Trophoblast cell (in vitro differentiated cells and primary cell): Measurements from ENCODE around the gene METTL23.
"Not testable (repeated sequence)": the region's sequence is repeated elsewhere in the genome, so short reads cannot be mapped to it uniquely, and the experiment has no call there.

ENCODE experiments used
- DNase-seq, 2 donors: peaks; one replicate each; pipeline ENCODE4 v3.0.0-alpha.2; 2016
- H2AFZ ChIP-seq: 2 replicates; pipeline ENCODE4 v1.6.1; 2013; ENCODE audit warnings: low read length, moderate library complexity, mild to moderate bottlenecking; ENCODE audit not compliant: insufficient read depth, poor library complexity
- H2AK5ac ChIP-seq: 2 replicates; pipeline ENCODE4 v1.6.1; 2013; ENCODE audit warnings: mild to moderate bottlenecking, low read length
- H2BK120ac ChIP-seq: 2 replicates; pipeline ENCODE4 v1.6.1; 2013; ENCODE audit warnings: low read length, mild to moderate bottlenecking, moderate library complexity; ENCODE audit not compliant: insufficient read depth, poor library complexity
- H2BK12ac ChIP-seq: 2 replicates; pipeline ENCODE4 v1.6.1; 2013; ENCODE audit warnings: mild to moderate bottlenecking, low read length, moderate library complexity
- H2BK5ac ChIP-seq: 2 replicates; pipeline ENCODE4 v1.6.1; 2013; ENCODE audit warnings: low read length, low read depth, moderate library complexity, mild to moderate bottlenecking; ENCODE audit not compliant: poor library complexity
- H3K14ac ChIP-seq: 2 replicates; pipeline ENCODE4 v1.6.1; 2013; ENCODE audit warnings: mild to moderate bottlenecking, low read length
- H3K18ac ChIP-seq: 2 replicates; pipeline ENCODE4 v1.6.1; 2013; ENCODE audit warnings: mild to moderate bottlenecking, low read length
- H3K23ac ChIP-seq: 2 replicates; pipeline ENCODE4 v1.6.1; 2013; ENCODE audit warnings: low read length
- H3K27ac ChIP-seq: 2 replicates; pipeline ENCODE4 v1.5.1; 2013; ENCODE audit warnings: low read depth, mild to moderate bottlenecking, inconsistent platforms, low read length, moderate library complexity
- H3K27me3 ChIP-seq: 2 replicates; pipeline ENCODE4 v1.6.1; 2013; ENCODE audit warnings: inconsistent platforms, mild to moderate bottlenecking, low read length, moderate library complexity; ENCODE audit not compliant: insufficient read depth
- H3K36me3 ChIP-seq, 2 experiments: 1 replicate in 1 of 2; 2 replicates in 1 of 2; pipeline ENCODE4 v1.6.1; 2013; ENCODE audit warnings: low read length in 2 of 2, mild to moderate bottlenecking in 2 of 2, moderate library complexity in 1 of 2; ENCODE audit not compliant: insufficient read depth in 2 of 2, control insufficient read depth in 1 of 2
- H3K4ac ChIP-seq: 2 replicates; pipeline ENCODE4 v1.6.1; 2013; ENCODE audit warnings: low read depth, mild to moderate bottlenecking, low read length, moderate library complexity
- H3K4me1 ChIP-seq, 2 experiments: 1 replicate in 1 of 2; 2 replicates in 1 of 2; pipeline ENCODE4 v1.6.1; 2013; ENCODE audit warnings: low read length in 2 of 2, mild to moderate bottlenecking in 2 of 2, moderate library complexity in 1 of 2; ENCODE audit not compliant: insufficient read depth in 2 of 2, control insufficient read depth in 1 of 2
- H3K4me2 ChIP-seq: 2 replicates; pipeline ENCODE4 v1.6.1; 2013; ENCODE audit warnings: inconsistent platforms, mild to moderate bottlenecking, low read length, moderate library complexity
- H3K4me3 ChIP-seq: 2 replicates; pipeline ENCODE4 v1.5.1; 2013; ENCODE audit warnings: mild to moderate bottlenecking, low read depth, low read length, inconsistent platforms
- H3K79me1 ChIP-seq: one replicate; pipeline ENCODE4 v1.6.1; 2013; ENCODE audit warnings: low read length
- H3K79me2 ChIP-seq: 2 replicates; pipeline ENCODE4 v1.6.1; 2013; ENCODE audit warnings: low read length, mild to moderate bottlenecking; ENCODE audit not compliant: control insufficient read depth, insufficient read depth, poor library complexity
- H3K9ac ChIP-seq: 2 replicates; pipeline ENCODE4 v1.6.1; 2013; ENCODE audit warnings: mild to moderate bottlenecking, low read length
- H3K9me3 ChIP-seq: 2 replicates; pipeline ENCODE4 v1.6.1; 2013; ENCODE audit warnings: low read depth, mild to moderate bottlenecking, control low read depth, inconsistent platforms, low read length; ENCODE audit not compliant: insufficient read depth
- H4K12ac ChIP-seq: 2 replicates; pipeline ENCODE4 v1.6.1; 2013; ENCODE audit warnings: low read depth, mild to moderate bottlenecking, low read length, moderate library complexity
- H4K8ac ChIP-seq: 2 replicates; pipeline ENCODE4 v1.6.1; 2013; ENCODE audit warnings: low read depth, mild to moderate bottlenecking, low read length, moderate library complexity
- H4K91ac ChIP-seq: one replicate; pipeline ENCODE4 v1.6.1; 2013; ENCODE audit warnings: low read depth, mild to moderate bottlenecking, low read length, moderate library complexity
- WGBS: extraction: QIAGEN DNeasy Blood & Tissue Kit; methylation state at CpG from one replicate; pipeline ENCODE4 v1.1.7; 2013; ENCODE audit warnings: missing lambda C conversion rate; ENCODE audit not compliant: insufficient read length, insufficient coverage; ENCODE audit errors: extremely low coverage; 5-methylcytosine and 5-hydroxymethylcytosine counted together

The METTL23 gene

DNA sequence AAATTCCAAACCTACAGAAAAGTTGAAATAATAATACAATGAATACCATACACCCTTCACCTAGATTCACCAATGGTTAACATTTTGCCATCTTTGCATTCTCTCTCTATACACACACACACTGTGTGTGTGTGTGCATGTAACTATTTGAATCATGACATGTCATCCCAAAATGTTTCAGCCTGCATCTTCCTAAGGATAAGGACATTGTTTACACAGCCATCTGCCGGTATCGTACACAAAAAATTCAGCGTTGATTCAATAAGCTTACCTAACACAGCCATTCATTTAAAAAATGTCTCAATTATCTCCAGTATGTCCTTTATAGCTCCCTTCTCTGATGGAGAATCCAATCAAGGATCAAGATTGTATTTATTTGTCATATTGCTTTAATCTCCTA is 19.8 kb upstream of the METTL23 start:
- Histone ChIP-seq H2BK120ac (no peak overlapping the region), H3K4me1 (peaks cover 20 to 26% of the 10 kb centered on the region in 2 experiments), H3K36me3 (no peaks in the 10 kb centered on the region), H3K14ac (no peak overlapping the region), H3K79me1 (peaks cover 10% of the 10 kb centered on the region), H3K27me3 (no peaks in the 10 kb centered on the region), H2BK12ac (no peak overlapping the region), H2AK5ac (no peak overlapping the region), H3K4me3 (no peak overlapping the region), H3K9ac (no peak overlapping the region), H4K12ac (no peak overlapping the region), H3K23ac (no peak overlapping the region), H3K9me3 (no peaks in the 10 kb centered on the region), H3K79me2 (peaks cover 6% of the 10 kb centered on the region), H2BK5ac (no peak overlapping the region), H3K4ac (no peak overlapping the region), H3K18ac (no peak overlapping the region), H4K91ac (no peak overlapping the region), H4K8ac (no peak overlapping the region), H3K27ac (no peak overlapping the region), H2AFZ (no peak overlapping the region), H3K4me2 (no peak overlapping the region)
- WGBS = no CpG with 5 or more reads among the region's 3 CpGs
- peak; percentile 61 to 84 for DNase-seq

DNA sequence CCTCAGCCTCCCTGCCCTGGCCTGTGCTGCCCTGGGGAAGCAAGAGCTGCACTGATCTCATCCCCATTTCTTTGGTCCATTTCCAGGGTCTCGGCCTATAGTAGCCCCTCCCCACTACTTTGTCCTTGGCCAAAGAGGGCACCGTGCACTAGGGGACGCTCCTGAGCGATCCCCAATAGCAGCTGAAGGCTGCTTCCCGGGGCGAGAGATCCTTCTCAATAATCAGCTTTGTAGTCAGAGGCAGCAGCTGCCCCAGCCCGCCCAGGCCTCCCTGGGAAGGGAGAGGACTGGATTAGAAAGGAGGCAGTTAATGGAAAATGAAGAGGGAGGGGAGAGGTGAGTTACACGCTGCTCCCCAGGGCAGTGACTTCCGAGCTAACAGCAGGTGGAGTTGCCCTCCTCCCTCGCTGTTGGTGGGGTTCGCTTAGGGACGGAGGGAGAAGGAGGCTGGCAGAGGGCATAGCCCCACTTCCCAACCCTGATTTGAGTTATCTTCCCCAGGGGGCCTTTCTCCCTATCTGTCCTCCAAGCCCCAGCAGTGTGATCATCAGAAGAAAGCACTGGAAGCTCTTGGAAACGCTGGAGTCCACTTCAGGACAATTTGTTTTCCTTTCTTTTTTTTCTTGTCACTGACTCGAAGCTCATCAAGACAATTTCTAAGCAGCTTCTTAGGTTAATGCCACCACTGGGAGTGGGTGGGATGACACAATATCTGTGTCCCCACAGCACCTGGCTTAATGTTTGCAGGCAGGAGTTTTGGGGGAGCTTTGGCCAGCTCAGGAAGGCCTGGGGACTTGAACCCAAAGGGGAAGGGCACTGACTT is 18.4 kb upstream of the METTL23 start:
- Histone ChIP-seq H4K8ac (no peak overlapping the region), H3K14ac (no peak overlapping the region), H3K27me3 (no peaks in the 10 kb centered on the region), H3K79me1 (peaks cover 10% of the 10 kb centered on the region), H3K4me1 (peaks cover 20 to 26% of the 10 kb centered on the region in 2 experiments), H3K23ac (no peak overlapping the region), H3K4ac (no peak overlapping the region), H2BK120ac (no peak overlapping the region), H3K79me2 (peaks cover 6% of the 10 kb centered on the region), H3K9me3 (no peaks in the 10 kb centered on the region), H3K9ac (no peak overlapping the region), H2BK12ac (no peak overlapping the region), H3K36me3 (no peaks in the 10 kb centered on the region), H3K4me3 (no peak overlapping the region), H3K18ac (peak overlapping the region; percentile 38), H2AK5ac (no peak overlapping the region), H2AFZ (no peak overlapping the region), H4K91ac (no peak overlapping the region), H4K12ac (no peak overlapping the region), H3K27ac (no peak overlapping the region), H3K4me2 (peak overlapping the region; percentile 63), H2BK5ac (no peak overlapping the region)
- no peak for DNase-seq
- no CpG with 5 or more reads among the region's 14 CpGs for WGBS

DNA sequence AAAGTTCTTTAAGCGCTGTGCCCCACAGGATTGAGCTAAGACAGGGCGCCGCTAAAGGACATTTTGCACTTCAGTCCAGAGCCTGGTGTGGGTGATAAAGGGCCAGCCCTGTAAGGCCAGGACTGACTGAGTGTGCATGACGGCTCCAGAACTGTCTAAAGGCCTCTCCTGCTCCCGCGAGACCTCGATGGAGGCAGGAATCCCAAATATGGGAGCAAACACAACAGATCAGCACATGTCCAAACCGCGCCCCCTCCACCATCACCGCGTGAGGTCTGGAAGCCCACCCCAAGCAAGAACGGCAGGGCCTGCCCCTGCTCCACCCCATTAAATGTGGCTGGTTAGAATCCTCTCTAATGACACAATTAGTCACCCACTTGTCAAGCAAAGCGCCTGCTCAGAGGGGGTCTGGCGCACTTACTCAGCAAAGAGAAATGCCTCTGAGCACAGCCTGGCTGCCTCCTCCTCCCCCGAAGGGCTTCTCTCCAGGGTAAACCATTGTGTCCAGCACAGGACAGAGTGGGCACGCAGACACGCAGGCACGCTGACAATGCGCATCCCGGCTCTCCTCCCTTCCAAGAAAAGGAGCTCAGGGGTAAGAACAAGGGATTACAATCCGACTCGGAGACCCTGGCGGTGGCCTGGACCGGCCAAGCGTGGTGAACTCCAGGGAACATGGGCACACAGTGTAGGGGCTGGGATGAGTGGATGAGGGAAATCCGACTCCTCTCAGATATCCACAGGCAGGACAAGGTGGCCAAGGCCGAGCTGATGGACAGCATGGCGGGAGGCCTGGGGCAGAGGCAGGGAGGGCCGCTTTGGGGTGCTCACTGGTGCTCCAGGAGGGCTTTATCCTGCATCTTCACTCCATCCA is 17.3 kb upstream of the METTL23 start:
- H3K27ac ChIP-seq = peak overlapping the region; percentile 52
- no CpG with 5 or more reads among the region's 29 CpGs for WGBS
- H3K9me3 ChIP-seq = no peaks in the 10 kb centered on the region
- no peak overlapping the region for H3K23ac ChIP-seq
- H3K36me3 ChIP-seq = peaks cover 4% of the 10 kb centered on the region in 2 experiments
- H3K79me2 ChIP-seq = peaks cover 6% of the 10 kb centered on the region
- peak overlapping the region; percentile 59 for H3K9ac ChIP-seq
- H3K14ac ChIP-seq = peak overlapping the region; percentile 10
- peak overlapping the region; percentile 77 for H3K4me3 ChIP-seq
- peak overlapping the region; percentile 61 for H2BK120ac ChIP-seq
- peak overlapping the region; percentile 4 for H4K8ac ChIP-seq
- no peak overlapping the region for H2AK5ac ChIP-seq
- peak overlapping the region; percentile 17 for H4K91ac ChIP-seq
- peak overlapping the region; percentile 63 for H3K4me2 ChIP-seq
- H2BK5ac ChIP-seq = peak overlapping the region; percentile 52
- peak overlapping the region; percentile 5 for H3K4ac ChIP-seq
- peak overlapping the region; percentile 6 for H3K18ac ChIP-seq
- H3K27me3 ChIP-seq = no peaks in the 10 kb centered on the region
- H3K4me1 ChIP-seq = peaks cover 20 to 26% of the 10 kb centered on the region in 2 experiments
- no peak overlapping the region for H2AFZ ChIP-seq
- no peak overlapping the region for H4K12ac ChIP-seq
- peak overlapping the region; percentile 20 for H2BK12ac ChIP-seq
- peaks cover 10% of the 10 kb centered on the region for H3K79me1 ChIP-seq
- peak; percentile 59 to 72 for DNase-seq

DNA sequence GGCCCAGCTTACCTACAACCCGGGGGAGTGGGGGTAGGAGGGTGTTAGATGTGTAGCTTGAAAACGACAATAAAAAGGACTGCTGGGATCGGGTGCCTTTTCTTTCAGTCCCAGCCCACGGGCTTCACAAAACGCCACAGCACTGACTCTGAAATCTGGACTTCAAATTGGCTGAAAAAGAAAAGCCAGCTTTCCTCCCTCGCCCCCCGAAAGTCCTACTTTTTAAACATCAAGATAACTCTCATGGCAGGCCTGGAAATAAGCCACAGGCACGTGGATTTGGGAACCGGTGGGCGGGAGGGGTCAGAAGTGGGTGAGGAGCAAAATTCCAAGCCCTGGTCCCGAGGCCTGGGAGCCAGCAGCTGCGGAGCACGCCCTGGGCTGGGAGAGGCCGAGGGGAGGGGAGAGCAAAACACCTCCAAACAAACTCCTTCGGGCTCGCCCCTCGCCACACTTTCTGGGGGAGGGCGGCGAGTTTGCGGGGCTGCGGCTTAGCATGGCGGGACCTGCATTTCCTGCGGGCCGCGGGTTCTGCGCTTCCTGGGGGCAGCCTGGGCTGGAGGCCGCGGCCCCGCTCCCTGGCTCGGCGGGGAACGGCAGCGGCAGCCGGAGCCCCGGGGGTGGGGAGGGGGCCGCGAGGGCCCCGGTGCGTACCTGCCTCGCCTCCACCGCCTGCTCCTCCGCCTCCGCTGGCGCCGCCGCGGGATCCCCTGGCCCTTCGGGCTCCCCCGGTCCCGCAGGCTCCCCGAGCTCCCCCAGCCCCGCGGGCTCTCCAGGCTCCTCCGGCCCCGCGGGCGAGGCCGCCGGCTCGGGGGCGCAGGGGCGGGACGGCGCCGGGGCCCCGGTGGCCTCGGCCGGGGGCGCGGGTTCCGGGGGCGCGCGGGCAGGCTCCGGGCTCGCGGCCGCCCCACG is 16.4 kb upstream of the METTL23 start:
- Histone ChIP-seq H2BK12ac (peak overlapping the region; percentile 63), H4K8ac (peak overlapping the region; percentile 70), H4K91ac (peak overlapping the region; percentile 75), H2BK120ac (peak overlapping the region; percentile 61), H3K4me3 (peak overlapping the region; percentile 77), H3K4me1 (peaks cover 18 to 26% of the 10 kb centered on the region in 2 experiments), H3K14ac (peak overlapping the region; percentile 10), H2BK5ac (peak overlapping the region; percentile 7), H4K12ac (peak overlapping the region; percentile 46), H3K27ac (peak overlapping the region; percentile 52), H3K9ac (peak overlapping the region; percentile 59), H3K79me1 (peaks cover 10% of the 10 kb centered on the region), H3K18ac (peak overlapping the region; percentile 78), H3K4me2 (peak overlapping the region; percentile 63), H3K4ac (peak overlapping the region; percentile 24)
- H3K36me3 ChIP-seq, H2AFZ ChIP-seq, H3K27me3 ChIP-seq, H3K23ac ChIP-seq, DNase-seq, H2AK5ac ChIP-seq, H3K9me3 ChIP-seq, H3K79me2 ChIP-seq: not testable (repeated sequence)
- no CpG with 5 or more reads among the region's 79 CpGs for WGBS
